Body of pancreas (tissue), 4 donors: Measurements from ENCODE around the gene AVEN. TPM values are rescaled to one million over a fixed set of nuclear protein-coding genes. Genes with fewer than 3 reads are reported as not detected.

ENCODE experiments used
- ATAC-seq: fragments of 150-250 bp; one replicate; pipeline ENCODE4 v1.9.1; 2016
- DNase-seq, 4 donors: peaks; one replicate each; pipeline ENCODE4 v3.0.0-alpha.2; 2019
- H3K27ac ChIP-seq, 4 donors: fragments of 200-600 bp; sonication (generic); 1 replicate in 3 of 4; 2 replicates in 1 of 4; pipeline versions ENCODE4 v1.5.1 to v1.6.1; 2016 to 2019; ENCODE audit warnings: mild to moderate bottlenecking in 1 of 4, mixed read lengths in 1 of 4, moderate library complexity in 1 of 4
- H3K27me3 ChIP-seq, 2 donors: fragments of 200-600 bp; sonication (generic); one replicate each; pipeline ENCODE4 v1.6.0; 2016; ENCODE audit warnings: mild to moderate bottlenecking in 1 of 2
- H3K36me3 ChIP-seq, 2 donors: fragments of 200-600 bp; sonication (generic); replicated peaks in 1 of 2; 2 replicates each; pipeline ENCODE4 v1.5.1; 2016; ENCODE audit warnings: low read depth in 2 of 2; ENCODE audit not compliant: insufficient read depth in 1 of 2
- H3K4me1 ChIP-seq: fragments of 200-600 bp; sonication (generic); one replicate; pipeline ENCODE4 v1.6.0; 2016
- H3K4me3 ChIP-seq, 2 donors: fragments of 200-600 bp; sonication (generic); 1 replicate in 1 of 2; 2 replicates in 1 of 2; pipeline ENCODE4 v1.5.1; 2016 to 2019
- H3K9me3 ChIP-seq, 3 donors: fragments of 200-600 bp; sonication (generic); 1 replicate in 2 of 3; 2 replicates in 1 of 3; pipeline ENCODE4 v1.5.1; 2016
- POLR2A ChIP-seq, 3 donors: fragments of 450-650 bp; IDR thresholded peaks; one replicate each; pipeline ENCODE4 v1.6.1; 2016; ENCODE audit warnings: antibody characterized with exemption in 3 of 3, mild to moderate bottlenecking in 2 of 3
- WGBS, 2 donors: methylation state at CpG; one replicate each; pipeline ENCODE4 v1.1.5; 2017; 5-methylcytosine and 5-hydroxymethylcytosine counted together
- intact Hi-C: fragments of 100-400 bp; cut with DNase I; formaldehyde crosslinking; loops from one replicate; pipeline ENCODE4 v1.15.1; 2023
- total RNA-seq, 2 donors: library from RNA; depleted of rRNA; stranded (reverse); fragments of >200 nt; gene quantifications; one replicate each; pipeline ENCODE4 v1.1.0, GENCODE V29; 2016
- TF ChIP-seq, protein P1 (sequence below), 7 experiments: fragments of 450-650 bp in 4 of 7; fragments of 200-600 bp in 3 of 7; sonication (generic) in 3 of 7; IDR thresholded peaks; one replicate each; pipeline ENCODE4 v1.5.1; 2016 to 2019; ENCODE audit warnings: antibody characterized with exemption in 7 of 7

Gene AVEN
- total RNA-seq, 2 donors from 2014 or later, result 10.5 to 12.2 TPM

DNA sequence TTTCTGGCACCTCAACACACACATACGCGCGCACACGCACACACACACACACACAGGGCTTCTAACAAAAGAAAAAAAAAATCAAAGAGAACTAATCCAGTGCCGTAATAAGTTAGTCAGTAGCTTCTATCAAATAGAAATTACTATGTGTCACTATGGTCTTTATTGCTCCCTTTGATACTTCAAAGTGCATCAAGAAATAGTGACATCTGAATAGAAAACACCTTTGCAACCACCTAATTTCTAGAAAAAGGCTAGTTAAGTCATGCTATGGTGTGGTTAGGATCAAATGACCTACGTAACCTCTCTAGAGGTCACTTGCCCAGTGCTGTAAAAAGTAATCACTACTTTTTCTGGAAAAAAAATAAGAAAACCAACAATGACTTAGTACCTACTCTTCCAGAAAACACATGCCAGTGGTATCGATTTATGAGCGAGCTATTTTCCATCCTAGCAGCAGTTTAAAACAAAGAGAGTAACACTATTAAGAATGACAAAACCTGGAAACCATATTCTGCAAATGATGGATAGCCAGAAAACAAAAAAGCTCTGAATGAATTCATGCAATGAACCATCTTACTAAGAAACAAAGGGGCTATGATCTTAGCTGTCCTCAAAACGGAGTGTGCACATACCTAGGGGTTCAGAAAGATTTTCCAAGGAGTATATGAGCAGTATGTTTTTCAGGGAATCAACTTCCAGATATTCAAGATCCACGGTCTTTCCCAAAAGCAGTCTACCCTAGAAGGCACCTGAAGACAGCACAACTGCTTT lies 6.8 kb downstream of the AVEN start:
- no peak for ATAC-seq

DNA sequence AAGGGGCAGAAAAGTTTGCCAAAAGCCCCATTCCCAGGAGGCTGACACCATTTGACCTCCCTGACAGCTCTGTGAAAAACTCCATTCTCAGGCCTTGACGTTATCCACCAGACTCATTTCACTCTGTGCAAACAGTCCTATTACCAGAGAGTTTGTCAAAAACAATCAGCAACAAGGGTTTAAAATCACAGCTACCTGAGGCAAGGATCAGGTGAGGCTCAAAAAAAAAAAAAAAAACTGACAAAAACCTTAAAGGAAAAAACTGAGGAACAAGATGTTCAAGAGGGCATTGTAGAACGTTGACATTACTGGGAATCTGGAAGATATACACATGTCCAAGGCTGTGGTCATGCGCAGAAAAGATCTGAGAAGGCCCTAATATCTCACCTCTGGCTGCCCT lies 11.4 kb downstream of the AVEN start:
- no peak for ATAC-seq
- WGBS, 2 donors, result 40 to 69% methylated on average over 3 of the region's 3 CpGs
- H3K27me3 ChIP-seq, result no peaks in the 10 kb centered on the region
- H3K9me3 ChIP-seq, result no peaks in the 10 kb centered on the region
- no peak for TF ChIP-seq POLR2A (IDR thresholded peaks at IDR 0.05)
- TF ChIP-seq, protein P1, sequence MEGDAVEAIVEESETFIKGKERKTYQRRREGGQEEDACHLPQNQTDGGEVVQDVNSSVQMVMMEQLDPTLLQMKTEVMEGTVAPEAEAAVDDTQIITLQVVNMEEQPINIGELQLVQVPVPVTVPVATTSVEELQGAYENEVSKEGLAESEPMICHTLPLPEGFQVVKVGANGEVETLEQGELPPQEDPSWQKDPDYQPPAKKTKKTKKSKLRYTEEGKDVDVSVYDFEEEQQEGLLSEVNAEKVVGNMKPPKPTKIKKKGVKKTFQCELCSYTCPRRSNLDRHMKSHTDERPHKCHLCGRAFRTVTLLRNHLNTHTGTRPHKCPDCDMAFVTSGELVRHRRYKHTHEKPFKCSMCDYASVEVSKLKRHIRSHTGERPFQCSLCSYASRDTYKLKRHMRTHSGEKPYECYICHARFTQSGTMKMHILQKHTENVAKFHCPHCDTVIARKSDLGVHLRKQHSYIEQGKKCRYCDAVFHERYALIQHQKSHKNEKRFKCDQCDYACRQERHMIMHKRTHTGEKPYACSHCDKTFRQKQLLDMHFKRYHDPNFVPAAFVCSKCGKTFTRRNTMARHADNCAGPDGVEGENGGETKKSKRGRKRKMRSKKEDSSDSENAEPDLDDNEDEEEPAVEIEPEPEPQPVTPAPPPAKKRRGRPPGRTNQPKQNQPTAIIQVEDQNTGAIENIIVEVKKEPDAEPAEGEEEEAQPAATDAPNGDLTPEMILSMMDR (IDR thresholded peaks at IDR 0.05), result no peak
- H3K4me3 ChIP-seq, result no peak overlapping the region
- H3K36me3 ChIP-seq, result no peaks in the 10 kb centered on the region
- H3K4me1 ChIP-seq, result no peaks in the 10 kb centered on the region
- no peak overlapping the region for H3K27ac ChIP-seq
- intact Hi-C loops, result no loop called here
- no peak for DNase-seq

More for the DNA sequence above, 6.8 kb downstream of the AVEN start:
- Histone ChIP-seq H3K4me1 (no peaks in the 10 kb centered on the region), H3K27me3 (no peaks in the 10 kb centered on the region), H3K36me3 (no peaks in the 10 kb centered on the region), H3K27ac (no peak overlapping the region), H3K9me3 (no peaks in the 10 kb centered on the region), H3K4me3 (no peak overlapping the region)
- TF ChIP-seq, protein P1 (IDR thresholded peaks at IDR 0.05), result no peak
- no peak for TF ChIP-seq POLR2A (IDR thresholded peaks at IDR 0.05)
- no peak for DNase-seq
- WGBS, 2 donors, result 76 to 86% methylated on average over 10 of the region's 10 CpGs
- intact Hi-C loops, result no loop called here

DNA sequence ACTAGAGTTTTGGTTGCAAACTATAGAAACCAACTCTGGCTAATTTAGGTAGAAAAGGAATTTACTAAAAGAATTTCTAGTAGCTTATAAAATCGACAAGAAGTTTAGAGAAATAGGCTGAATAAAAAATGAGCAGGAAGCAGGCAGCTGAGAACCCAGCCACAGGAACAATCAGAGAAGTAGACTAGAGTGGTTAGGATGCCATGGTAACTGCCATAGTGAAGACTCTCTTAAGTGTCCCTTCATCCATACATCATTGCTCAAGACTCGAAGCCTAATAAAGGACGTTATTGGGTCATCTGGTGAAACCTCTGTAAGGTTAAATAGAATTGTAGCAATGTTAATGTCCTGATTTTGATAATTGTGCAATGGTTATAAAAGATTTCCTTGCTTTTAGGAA lies 13.8 kb downstream of the AVEN start:
- H3K27ac ChIP-seq, result no peak overlapping the region
- no peaks in the 10 kb centered on the region for H3K27me3 ChIP-seq
- no peak for ATAC-seq
- H3K36me3 ChIP-seq, result no peaks in the 10 kb centered on the region
- DNase-seq, result no peak
- TF ChIP-seq, protein P1 (IDR thresholded peaks at IDR 0.05), result no peak
- TF ChIP-seq POLR2A (IDR thresholded peaks at IDR 0.05), result no peak
- H3K9me3 ChIP-seq, result no peaks in the 10 kb centered on the region
- H3K4me1 ChIP-seq, result no peaks in the 10 kb centered on the region
- intact Hi-C loops, result no loop called here
- WGBS, 2 donors, result 63 to 94% methylated on average over 3 of the region's 3 CpGs
- no peak overlapping the region for H3K4me3 ChIP-seq

DNA sequence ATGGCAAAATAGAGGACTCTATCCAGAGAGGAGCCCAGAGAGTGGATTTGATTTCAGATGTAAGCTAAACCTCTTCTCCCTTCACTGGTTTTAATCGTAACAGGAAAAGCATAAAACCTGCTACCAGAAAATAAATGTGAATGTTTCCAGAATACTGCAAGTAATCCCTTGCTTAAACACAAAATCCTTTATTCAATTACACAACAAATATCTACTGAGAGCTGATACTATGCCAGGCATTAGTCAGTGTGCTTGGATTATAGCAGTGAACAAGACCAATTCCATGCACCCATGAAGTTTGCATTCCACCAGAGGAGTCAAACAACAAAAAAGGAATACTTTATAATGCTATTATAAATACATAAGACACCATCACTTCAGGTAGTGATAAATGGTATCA lies 15.1 kb downstream of the AVEN start:
- Histone ChIP-seq H3K9me3 (no peaks in the 10 kb centered on the region), H3K4me3 (no peak overlapping the region), H3K4me1 (no peaks in the 10 kb centered on the region), H3K27me3 (no peaks in the 10 kb centered on the region), H3K36me3 (no peaks in the 10 kb centered on the region), H3K27ac (no peak overlapping the region)
- ATAC-seq (no peak), DNase-seq (no peak)
- intact Hi-C loops, result no loop called here
- no peak for TF ChIP-seq POLR2A (IDR thresholded peaks at IDR 0.05)
- TF ChIP-seq, protein P1 (IDR thresholded peaks at IDR 0.05), result no peak
- WGBS, 2 donors, result 26 to 35% methylated on average over 1 of the region's 1 CpG
